Activated T-helper 9 cell treated with anti-CD3 and anti-CD28 coated beads, Interleukin-2, amount 50 U/mL, for 16 hours (primary cell): Measurements from ENCODE around the gene TDRD10.

Experiments used
- DNase-seq: peaks from one replicate; pipeline ENCODE4 v3.0.0-alpha.2; 2020; ENCODE audit warnings: low read depth

TDRD10 gene

DNA sequence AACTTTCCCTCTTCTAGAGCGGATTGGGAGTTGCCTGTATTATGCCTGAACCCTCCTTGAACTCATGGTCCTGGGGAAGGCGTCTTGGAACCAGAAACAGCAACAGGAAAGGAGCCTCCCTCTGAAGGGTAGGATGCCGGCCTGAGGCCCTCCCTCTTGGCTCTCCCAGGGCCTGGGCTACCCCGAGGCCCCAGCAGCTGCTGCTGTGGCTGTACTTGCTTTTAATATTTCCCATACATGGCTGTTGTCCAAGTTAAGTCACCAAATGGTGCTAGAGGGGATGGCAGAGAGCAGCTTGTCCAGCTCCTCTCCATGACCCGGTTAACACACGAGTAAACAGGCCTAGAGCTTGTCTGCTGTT lies 76.0 kb downstream of the TDRD10 start:
- DNase-seq = no peak

DNA sequence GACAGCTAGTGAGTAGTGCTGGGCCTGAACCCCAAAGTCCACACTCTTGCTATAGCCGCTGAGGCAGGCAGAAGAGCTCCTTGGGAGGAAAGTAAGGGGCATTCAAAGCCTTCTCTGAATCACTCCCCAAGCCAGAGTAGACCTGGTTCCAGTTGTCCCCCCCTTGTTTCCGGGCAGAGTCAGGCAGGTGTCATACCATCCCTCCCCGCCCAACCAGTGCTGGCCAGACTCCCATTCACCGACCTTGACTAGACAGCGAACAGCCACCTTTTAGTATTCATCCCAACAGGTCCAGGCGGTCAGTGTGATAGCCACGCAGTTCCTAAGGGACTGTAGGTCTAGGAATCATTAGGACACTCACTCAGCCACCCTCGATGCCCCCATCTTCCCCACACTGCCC lies 77.4 kb downstream of the TDRD10 start:
- no peak for DNase-seq

DNA sequence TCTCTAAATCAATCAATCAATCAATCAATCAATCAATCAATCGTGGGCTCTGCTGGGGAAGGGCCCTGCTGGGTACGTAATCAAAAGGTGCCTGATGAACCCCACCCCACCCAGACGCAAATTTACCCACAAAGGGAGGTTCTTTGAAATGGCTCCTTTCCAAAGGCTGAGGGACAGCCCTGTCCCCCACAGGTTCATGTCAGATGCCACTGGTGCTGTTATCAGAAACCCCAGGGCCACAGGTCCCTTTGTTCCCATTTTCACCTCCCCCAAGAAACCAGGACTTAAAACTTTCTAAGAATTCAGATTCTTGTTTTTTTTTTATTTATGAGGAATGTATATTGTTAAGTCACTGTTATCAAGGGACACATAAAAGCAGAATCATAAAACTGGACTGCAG lies 79.7 kb downstream of the TDRD10 start:
- DNase-seq = no peak

DNA sequence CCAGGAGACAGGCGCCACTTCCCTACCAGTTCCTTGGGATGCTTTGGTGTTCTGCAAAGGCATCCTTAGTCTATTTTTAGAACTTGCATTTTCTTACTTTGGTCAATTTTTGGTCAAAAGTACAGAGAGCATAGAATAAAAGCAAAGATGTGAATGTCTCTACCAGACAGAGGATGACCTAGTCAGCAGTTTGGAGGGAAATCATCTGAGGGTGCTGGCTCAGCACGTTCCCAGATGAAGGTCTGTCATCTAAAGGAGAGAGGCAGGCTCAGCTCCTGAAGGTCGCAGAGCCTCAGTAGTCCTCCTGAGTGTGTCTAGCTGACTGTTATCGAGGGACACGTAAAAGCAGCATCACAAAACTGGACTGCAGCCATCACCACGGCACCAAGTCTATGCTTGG lies 80.9 kb downstream of the TDRD10 start:
- no peak for DNase-seq

DNA sequence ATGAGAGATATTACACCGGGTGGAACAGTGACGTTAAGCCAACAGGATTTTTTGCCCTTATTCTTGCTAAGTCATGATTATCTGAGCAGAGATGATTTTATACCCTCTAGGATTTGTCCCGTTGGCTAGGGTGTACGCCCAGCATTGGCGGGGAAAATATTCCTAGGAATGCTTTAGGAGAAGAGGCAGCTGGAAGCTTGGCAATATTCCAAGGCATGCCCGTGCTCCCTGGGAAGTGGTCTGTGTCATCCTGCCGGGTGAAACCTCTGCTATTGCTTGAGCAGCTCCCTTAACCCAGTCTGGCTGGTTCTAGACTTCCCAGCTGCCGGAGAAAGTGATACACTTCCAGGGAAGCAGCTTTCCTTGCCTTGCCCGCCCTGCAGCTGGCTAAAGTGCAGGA lies 81.8 kb downstream of the TDRD10 start:
- DNase-seq = no peak

DNA sequence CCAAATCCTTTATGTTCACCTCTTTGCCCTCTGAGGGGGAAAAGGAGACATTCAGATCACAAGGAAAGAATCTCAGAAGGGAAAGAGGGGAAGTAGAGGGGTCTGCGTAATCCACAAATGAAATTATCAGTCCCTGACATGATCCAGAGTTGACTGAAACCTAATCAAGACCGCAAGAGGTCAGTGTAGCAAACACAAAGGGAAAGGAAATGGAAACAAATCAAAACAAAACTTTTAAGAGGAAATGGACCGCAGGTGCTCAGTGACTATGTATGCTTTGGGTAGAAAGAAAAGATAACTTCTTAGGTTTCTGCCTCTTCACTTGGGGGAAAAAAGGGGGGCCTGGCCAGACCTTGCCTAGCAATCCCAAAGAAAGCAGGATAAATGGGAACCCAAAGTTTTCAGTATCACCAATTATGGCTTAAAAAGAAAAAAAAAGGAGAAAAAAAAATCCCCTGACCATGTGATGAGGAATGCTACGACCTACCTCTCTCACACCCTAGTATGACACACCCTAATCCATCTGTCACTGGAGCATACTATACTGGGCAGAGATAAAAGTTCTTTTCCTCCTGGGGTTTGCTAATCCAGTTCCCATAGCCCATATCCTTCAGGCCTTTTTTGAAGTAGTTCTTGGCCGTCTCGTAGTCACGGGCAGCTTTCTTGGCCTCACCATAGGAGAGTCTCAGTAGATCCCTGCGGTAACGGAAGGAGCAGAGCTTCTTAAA lies 82.4 kb downstream of the TDRD10 start:
- no peak for DNase-seq

DNA sequence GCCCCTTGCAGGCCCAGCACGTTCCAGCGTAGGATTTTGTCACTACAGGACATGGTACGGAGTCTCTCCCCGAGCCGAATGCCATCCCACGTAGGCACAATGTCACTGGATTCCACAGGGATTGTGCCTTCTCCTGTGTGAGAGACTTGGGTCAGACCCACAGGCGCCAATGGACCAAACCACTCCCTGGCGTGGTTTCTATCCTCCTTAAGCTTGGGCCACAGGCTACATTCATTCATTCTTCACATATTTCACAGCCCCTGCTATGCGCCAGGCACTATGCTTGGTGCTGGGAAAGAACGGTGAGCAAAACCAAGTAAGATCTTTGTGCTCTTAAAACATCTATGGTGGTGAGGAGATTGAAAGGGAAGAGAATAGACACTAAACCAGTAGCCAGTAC lies 84.2 kb downstream of the TDRD10 start:
- no peak for DNase-seq

DNA sequence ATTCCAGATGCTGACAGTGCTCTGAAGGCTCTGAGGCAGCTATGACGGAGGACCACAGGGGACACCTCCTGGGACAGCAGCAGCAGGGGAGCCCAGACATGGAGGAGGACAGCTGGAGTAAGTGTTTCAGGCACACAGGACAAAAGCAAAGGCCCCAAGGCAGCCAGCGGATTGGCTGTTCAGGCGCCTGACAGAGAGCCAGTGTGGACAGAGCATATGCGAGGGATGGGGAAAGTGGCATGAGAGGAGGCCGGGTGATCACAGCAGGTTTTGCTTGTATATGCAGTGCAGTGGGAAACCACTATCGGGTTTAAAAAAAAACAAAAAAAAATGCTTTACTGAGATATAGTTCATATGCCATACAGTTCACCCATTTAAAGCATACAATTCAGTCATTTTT lies 84.6 kb downstream of the TDRD10 start:
- DNase-seq = no peak

DNA sequence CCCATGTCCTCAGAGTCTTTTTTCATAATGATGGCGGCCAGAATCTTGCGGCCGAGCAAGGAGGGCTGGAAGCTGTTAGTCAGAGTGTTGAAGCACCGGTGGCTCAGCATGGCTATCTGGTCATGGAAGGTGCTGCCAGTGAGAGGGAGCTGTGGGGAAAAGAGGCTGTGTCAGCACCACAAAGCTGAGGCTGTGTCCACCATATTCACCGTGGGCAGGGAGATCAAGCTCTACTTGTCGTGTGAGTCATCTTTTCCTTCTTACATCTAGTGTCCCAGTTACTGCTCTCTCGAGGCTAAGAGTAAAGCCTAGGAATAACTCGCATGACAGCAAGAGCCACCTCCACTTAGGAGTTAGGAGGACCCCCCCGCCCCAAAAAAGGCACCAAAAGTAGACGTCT lies 87.8 kb downstream of the TDRD10 start:
- DNase-seq = no peak

DNA sequence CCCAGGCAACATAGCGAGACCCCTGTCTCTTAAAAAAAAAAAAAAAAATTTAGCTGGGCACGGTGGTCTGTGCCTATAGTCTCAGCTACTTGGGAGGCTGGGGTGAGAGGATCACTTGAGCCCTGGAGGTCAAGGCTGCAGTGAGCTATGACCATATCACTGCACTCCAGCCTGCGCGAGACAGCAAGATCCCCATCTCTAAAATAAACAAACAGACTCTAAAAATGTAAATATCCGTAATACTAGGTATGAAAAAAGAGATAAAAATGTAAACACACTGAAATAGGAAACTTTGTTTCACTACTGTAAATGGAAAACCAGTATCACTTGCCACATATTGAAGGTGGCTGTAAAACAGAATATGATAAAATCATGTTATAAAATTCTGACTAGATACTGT lies 88.7 kb downstream of the TDRD10 start:
- DNase-seq = no peak

DNA sequence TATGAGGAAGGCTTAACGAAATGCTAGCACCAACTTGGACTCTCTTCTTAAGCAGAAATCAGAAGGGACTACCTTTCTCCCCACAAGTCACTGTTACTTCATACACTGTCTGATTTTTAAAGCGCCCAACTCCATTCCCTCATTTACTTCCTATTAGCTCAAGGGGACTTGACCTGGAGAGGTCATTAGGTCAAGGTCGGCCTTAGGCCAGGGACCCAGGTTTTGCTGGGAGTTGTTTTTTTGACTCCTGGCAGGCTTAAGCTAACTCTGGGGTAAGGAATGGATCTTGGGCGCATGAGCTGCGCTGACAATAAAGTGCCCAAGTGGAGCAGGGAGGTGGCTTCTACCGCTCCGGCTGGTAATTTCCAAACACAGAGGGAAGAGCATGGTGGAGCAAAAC lies 89.2 kb downstream of the TDRD10 start:
- DNase-seq = no peak

DNA sequence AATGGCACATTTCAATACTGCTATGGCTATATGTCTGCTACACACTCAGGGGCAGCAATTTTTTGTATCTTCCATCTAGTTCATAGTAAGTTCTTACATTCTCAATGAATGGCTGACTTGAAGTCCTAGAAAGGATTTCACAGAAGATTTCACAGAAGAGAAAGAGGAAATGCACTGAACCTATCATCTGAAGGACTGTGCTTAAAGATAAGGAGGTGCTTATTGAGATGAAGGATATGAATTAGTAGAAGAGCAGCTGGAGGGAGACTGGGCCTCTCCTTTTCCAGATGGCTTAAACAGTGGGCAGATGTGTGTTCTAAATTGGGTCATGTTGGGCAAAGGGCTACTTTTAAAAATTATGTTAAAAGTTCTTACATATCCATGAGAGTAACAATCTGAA lies 91.4 kb downstream of the TDRD10 start:
- no peak for DNase-seq

DNA sequence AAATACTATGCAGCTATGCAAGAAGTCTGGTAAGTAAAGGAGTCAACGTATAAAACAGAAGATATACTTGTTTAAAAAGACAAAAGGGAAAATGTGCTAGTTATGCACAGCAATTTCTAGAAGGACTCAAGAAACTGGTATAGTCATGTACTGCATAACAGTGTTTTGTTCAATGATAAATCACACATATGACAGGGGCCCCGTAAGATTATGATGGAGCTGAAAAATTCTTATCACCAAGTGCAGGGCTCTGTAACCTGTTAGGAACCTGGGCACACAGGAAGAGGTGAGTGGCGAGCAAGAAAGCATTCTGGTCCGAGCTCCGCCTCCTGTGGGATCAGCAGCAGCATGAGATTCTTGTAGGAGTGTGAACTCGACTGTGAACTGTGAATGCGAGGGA lies 92.8 kb downstream of the TDRD10 start:
- no peak for DNase-seq

DNA sequence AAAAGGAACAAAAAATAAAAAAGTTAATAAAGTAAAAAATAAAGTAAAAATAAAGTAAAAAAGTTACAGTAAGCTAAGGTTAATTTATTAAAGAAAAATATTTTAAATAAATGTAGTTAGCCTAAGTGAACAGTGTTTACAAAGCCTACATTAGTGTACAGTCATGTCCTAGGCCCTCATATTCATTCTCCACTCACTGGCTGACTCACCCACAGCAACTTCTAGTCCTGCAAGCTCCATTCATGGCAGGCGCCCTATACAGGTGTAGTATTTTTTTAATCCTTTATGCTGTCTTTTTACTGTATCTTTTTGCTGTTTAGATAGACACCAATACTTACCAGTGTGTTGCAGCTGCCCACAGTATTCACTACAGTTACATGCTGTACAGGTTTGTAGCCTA lies 93.6 kb downstream of the TDRD10 start:
- no peak for DNase-seq
